Heart left ventricle (tissue), 13 donors: ENCODE measurements around the gene PDCD7.

Experiments
- CTCF ChIP-seq, 12 donors: fragments of 200-600 bp; sonication (generic) in 4 of 12; IDR thresholded peaks; one replicate each; pipeline versions ENCODE4 v1.5.0 to v1.8.0; 2018 to 2022; ENCODE audit warnings: antibody characterized with exemption in 12 of 12, mild to moderate bottlenecking in 5 of 12
- POLR2A ChIP-seq, 2 donors: fragments of 450-650 bp; IDR thresholded peaks; one replicate each; pipeline ENCODE4 v1.6.1; 2017; ENCODE audit warnings: antibody characterized with exemption in 2 of 2, mild to moderate bottlenecking in 2 of 2, moderate library complexity in 2 of 2
- donor health status: ischemic (EF 13 %, LVEDD 7.1; RV severe dilation, severe dysfunction).
- donor health status: DM: no; HTN: yes; CAD: no.
- donor health status: DM: no; HTN: no; CAD: no.
- donor health status: ischemic (EF 25% LVEDD 6.9; RV normal size, moderate dysfunction).
- donor health status: ischemic (EF 25% LVEDD 5.7; RV mildly dilated, moderate dysfunction).
- donor health status: ischemic (EF 35%, LVEDD 5.7; RV mildly dilated, moderate dysfunction).
- donor health status: nonischemic (EF 11% LVEDD 7.7; RV severe dilation, severe dysfunction).
- donor health status: DM: yes; HTN: yes; CAD: no.
- donor health status: PGD.
- donor health status: ischemic (EF 29% LVEDD 5.4; RV normal size, mild dysfunction).
- donor health status: nonischemic (EF 23%, LVEDD 6.1; RV moderate dilation, normal function).

DNA sequence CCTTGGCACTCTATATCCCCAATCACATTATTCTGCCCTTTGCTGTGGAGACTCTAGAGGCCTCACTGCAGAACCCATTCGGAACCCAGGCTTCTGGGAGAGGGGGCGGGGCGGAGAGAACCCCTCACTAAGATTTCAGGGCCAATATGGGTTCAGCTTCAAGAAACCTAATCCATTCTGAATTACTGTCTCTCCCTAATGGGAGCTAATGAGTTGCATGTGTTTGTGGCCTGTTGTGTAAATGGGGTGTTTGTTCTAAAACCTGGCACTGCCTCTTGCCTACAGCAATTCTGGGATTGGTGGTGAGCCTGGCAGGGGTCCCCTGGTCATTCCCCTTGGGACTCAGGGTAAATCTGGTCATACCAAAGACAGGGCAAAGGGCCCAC is 65.2 kb downstream of the PDCD7 start:
- TF ChIP-seq CTCF (IDR thresholded peaks at IDR 0.05) = no peak
- TF ChIP-seq POLR2A (IDR thresholded peaks at IDR 0.05) = no peak
